ENCODE data around the gene PRDM10. TPM values are rescaled to one million over a fixed set of nuclear protein-coding genes. Genes with fewer than 3 reads are reported as not detected.

PRDM10 gene
- total and polyA plus RNA-seq, 2 donors (not counting 1 experiment from before 2014, with no cell fraction given) = 2.5 to 2.9 TPM

- H3K27ac ChIP-seq (ENCODE audit: insufficient read depth, low read length) = no peak overlapping the region
- H3K9me3 ChIP-seq (ENCODE audit: control insufficient read depth, insufficient read depth, low read depth, low read length) = no peaks in the 10 kb centered on the region
- H3K79me2 ChIP-seq (ENCODE audit: control insufficient read depth, insufficient read depth, low read length) = no peaks in the 10 kb centered on the region
Measured at GRCh38 chr11:129939510-129939909, 63.1 kb downstream of the PRDM10 start.

DNA sequence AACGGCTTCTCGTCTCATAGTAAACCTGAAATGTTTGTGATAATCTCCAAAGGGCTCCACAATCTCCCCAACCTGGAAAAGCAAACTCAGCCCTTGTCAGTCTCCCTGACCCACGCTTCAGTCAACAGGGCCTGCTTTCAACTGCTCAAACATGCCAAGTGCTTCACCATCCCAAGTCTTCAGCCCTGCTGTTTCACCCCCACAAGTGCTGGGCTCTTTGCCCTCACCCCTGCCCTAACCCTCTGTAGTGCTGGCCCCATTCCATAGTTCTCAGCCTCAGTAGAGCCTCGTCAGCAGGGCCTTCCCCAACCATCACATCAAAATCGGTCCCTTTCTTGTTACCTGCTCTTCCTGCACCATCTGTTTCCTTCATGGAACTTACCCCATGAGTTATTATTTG lies 63.9 kb downstream of the PRDM10 start:
- Histone ChIP-seq H3K4me2 (ENCODE audit: extremely low read depth, insufficient read depth, low read length) (no peak overlapping the region), H3K79me2 (ENCODE audit: control insufficient read depth, insufficient read depth, low read length) (no peaks in the 10 kb centered on the region), H3K9ac (ENCODE audit: insufficient read depth, low read length) (no peak overlapping the region), H3K36me3 (ENCODE audit: control insufficient read depth, insufficient read depth, low read length) (no peaks in the 10 kb centered on the region), H3K4me3 (replicated peaks in 1 of 4; ENCODE audit: control extremely low read depth in 1 of 4, insufficient read depth in 1 of 4, low read depth in 3 of 4, low read length in 4 of 4) (no peak overlapping the region), H3K9me3 (ENCODE audit: control insufficient read depth, insufficient read depth, low read depth, low read length) (no peaks in the 10 kb centered on the region), H3K4me1 (ENCODE audit: control insufficient read depth, extremely low read depth, insufficient read depth, low read length) (no peaks in the 10 kb centered on the region), H3K27ac (ENCODE audit: insufficient read depth, low read length) (no peak overlapping the region), H3K27me3 (ENCODE audit: control insufficient read depth, insufficient read depth, low read length) (no peaks in the 10 kb centered on the region), H4K20me1 (ENCODE audit: control insufficient read depth, extremely low read depth, insufficient read depth, low read length) (no peaks in the 10 kb centered on the region), H2AFZ (ENCODE audit: low read length) (no peak overlapping the region)
- no peak for DNase-seq (ENCODE audit: low read depth in 2 of 2)
- TF ChIP-seq EZH2 (IDR thresholded peaks at IDR 0.05; ENCODE audit: low read length, missing control alignments) = no peak
- TF ChIP-seq, protein P1, sequence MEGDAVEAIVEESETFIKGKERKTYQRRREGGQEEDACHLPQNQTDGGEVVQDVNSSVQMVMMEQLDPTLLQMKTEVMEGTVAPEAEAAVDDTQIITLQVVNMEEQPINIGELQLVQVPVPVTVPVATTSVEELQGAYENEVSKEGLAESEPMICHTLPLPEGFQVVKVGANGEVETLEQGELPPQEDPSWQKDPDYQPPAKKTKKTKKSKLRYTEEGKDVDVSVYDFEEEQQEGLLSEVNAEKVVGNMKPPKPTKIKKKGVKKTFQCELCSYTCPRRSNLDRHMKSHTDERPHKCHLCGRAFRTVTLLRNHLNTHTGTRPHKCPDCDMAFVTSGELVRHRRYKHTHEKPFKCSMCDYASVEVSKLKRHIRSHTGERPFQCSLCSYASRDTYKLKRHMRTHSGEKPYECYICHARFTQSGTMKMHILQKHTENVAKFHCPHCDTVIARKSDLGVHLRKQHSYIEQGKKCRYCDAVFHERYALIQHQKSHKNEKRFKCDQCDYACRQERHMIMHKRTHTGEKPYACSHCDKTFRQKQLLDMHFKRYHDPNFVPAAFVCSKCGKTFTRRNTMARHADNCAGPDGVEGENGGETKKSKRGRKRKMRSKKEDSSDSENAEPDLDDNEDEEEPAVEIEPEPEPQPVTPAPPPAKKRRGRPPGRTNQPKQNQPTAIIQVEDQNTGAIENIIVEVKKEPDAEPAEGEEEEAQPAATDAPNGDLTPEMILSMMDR (conservative IDR thresholded peaks at IDR 0.05 in 1 of 2, IDR thresholded peaks at IDR 0.05 in 1 of 2; ENCODE audit: low read depth in 1 of 2, low read length in 2 of 2) = no peak

More at GRCh38 chr11:129939510-129939909, 63.1 kb downstream of the PRDM10 start:
- Histone ChIP-seq H3K4me1 (ENCODE audit: control insufficient read depth, extremely low read depth, insufficient read depth, low read length) (no peaks in the 10 kb centered on the region), H2AFZ (ENCODE audit: low read length) (no peak overlapping the region), H3K9ac (ENCODE audit: insufficient read depth, low read length) (no peak overlapping the region), H3K36me3 (ENCODE audit: control insufficient read depth, insufficient read depth, low read length) (no peaks in the 10 kb centered on the region), H3K4me2 (ENCODE audit: extremely low read depth, insufficient read depth, low read length) (no peak overlapping the region), H3K4me3 (replicated peaks in 1 of 4; ENCODE audit: control extremely low read depth in 1 of 4, insufficient read depth in 1 of 4, low read depth in 3 of 4, low read length in 4 of 4) (no peak overlapping the region), H3K27me3 (ENCODE audit: control insufficient read depth, insufficient read depth, low read length) (no peaks in the 10 kb centered on the region), H4K20me1 (ENCODE audit: control insufficient read depth, extremely low read depth, insufficient read depth, low read length) (no peaks in the 10 kb centered on the region)
- DNase-seq (ENCODE audit: low read depth in 2 of 2) = no peak
- TF ChIP-seq, protein P1 (conservative IDR thresholded peaks at IDR 0.05 in 1 of 2, IDR thresholded peaks at IDR 0.05 in 1 of 2; ENCODE audit: low read depth in 1 of 2, low read length in 2 of 2) = no peak
- no peak for TF ChIP-seq EZH2 (IDR thresholded peaks at IDR 0.05; ENCODE audit: low read length, missing control alignments)

DNA sequence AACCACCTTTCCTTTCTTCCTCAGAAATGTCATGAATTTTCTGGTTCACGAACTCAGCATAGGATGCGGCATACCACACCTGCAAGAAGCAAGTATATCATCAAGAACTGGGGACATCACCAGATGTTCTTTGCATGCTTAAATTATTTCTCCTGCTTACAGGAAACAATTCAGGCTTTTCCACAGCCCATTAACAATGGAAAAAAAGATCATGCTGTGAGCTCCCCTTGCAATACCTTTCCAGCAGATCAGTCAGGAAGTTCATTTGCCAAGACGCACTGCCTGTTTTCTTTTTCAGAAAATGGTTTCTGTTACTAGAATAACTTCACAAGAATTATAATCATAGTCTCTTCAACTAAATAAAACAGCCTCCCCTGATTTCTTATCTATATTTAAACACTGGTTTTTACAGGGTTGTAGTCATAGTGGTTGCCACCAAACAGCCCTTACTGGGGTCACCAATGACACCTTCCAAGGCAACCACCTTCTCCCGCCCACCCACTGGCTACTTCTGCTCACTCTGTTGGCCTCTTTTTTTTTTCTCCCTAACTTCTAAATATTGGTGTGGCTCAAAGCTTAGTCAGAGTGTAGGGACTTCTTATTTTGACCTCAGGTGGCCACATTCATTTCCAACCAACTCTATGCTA lies 64.9 kb downstream of the PRDM10 start:
- H3K27me3 ChIP-seq (ENCODE audit: control insufficient read depth, insufficient read depth, low read length) = no peaks in the 10 kb centered on the region
- no peaks in the 10 kb centered on the region for H3K9me3 ChIP-seq (ENCODE audit: control insufficient read depth, insufficient read depth, low read depth, low read length)
- H3K4me3 ChIP-seq (replicated peaks in 1 of 4; ENCODE audit: control extremely low read depth in 1 of 4, insufficient read depth in 1 of 4, low read depth in 3 of 4, low read length in 4 of 4) = no peak overlapping the region
- H3K4me2 ChIP-seq (ENCODE audit: extremely low read depth, insufficient read depth, low read length) = no peak overlapping the region
- no peak for DNase-seq (ENCODE audit: low read depth in 2 of 2)
- H3K4me1 ChIP-seq (ENCODE audit: control insufficient read depth, extremely low read depth, insufficient read depth, low read length) = no peaks in the 10 kb centered on the region
- no peak overlapping the region for H3K9ac ChIP-seq (ENCODE audit: insufficient read depth, low read length)
- no peak overlapping the region for H2AFZ ChIP-seq (ENCODE audit: low read length)
- TF ChIP-seq, protein P1 (conservative IDR thresholded peaks at IDR 0.05 in 1 of 2, IDR thresholded peaks at IDR 0.05 in 1 of 2; ENCODE audit: low read depth in 1 of 2, low read length in 2 of 2) = no peak
- no peak for TF ChIP-seq EZH2 (IDR thresholded peaks at IDR 0.05; ENCODE audit: low read length, missing control alignments)
- H3K36me3 ChIP-seq (ENCODE audit: control insufficient read depth, insufficient read depth, low read length) = no peaks in the 10 kb centered on the region
- H3K79me2 ChIP-seq (ENCODE audit: control insufficient read depth, insufficient read depth, low read length) = no peaks in the 10 kb centered on the region
- no peak overlapping the region for H3K27ac ChIP-seq (ENCODE audit: insufficient read depth, low read length)
- H4K20me1 ChIP-seq (ENCODE audit: control insufficient read depth, extremely low read depth, insufficient read depth, low read length) = no peaks in the 10 kb centered on the region

Measured in fibroblast of lung (primary cell).